GM21528 (cell line): ENCODE measurements around the gene ZNF281.
"Not testable (repeated sequence)": the region's sequence is repeated elsewhere in the genome, so short reads cannot be mapped to it uniquely, and the experiment has no call there.

Experiments
- ATAC-seq: cut with Tn5 transposase; IDR thresholded peaks from one replicate; pipeline ENCODE4 v1.9.1; 2021; ENCODE audit warnings: mild to moderate bottlenecking, moderate library complexity; ENCODE audit not compliant: unreplicated experiment, low FRiP score

ZNF281 gene

GRCh38 chr1:200409761-200410565 is at the start of gene ZNF281:
Gene ZNF281 (minus strand): TSS chr1:200410036. CDS start chr1:200409705, 331 bp downstream.
- peak; percentile 95 for ATAC-seq

GRCh38 chr1:200458780-200459179 is 48.9 kb upstream of the ZNF281 start:
- ATAC-seq = no peak

- ATAC-seq = no peak
Observed at GRCh38 chr1:200457810-200458209, 48.0 kb upstream of the ZNF281 start.

GRCh38 chr1:200454425-200454824 is 44.6 kb upstream of the ZNF281 start:
- ATAC-seq = no peak

GRCh38 chr1:200453553-200453905 is 43.7 kb upstream of the ZNF281 start:
- no peak for ATAC-seq

GRCh38 chr1:200452850-200453552 is 43.2 kb upstream of the ZNF281 start:
- ATAC-seq = no peak

GRCh38 chr1:200448034-200448762 is 38.4 kb upstream of the ZNF281 start:
- peak; percentile 77 for ATAC-seq

- no peak for ATAC-seq
Observed at GRCh38 chr1:200445213-200445612, 35.4 kb upstream of the ZNF281 start.

GRCh38 chr1:200444478-200444877 is 34.6 kb upstream of the ZNF281 start:
- no peak for ATAC-seq

- no peak for ATAC-seq
Observed at GRCh38 chr1:200443860-200444259, 34.0 kb upstream of the ZNF281 start.

GRCh38 chr1:200442537-200443156 is 32.8 kb upstream of the ZNF281 start:
- no peak for ATAC-seq

- ATAC-seq = no peak
Observed at GRCh38 chr1:200442023-200442422, 32.2 kb upstream of the ZNF281 start.

- ATAC-seq = no peak
Observed at GRCh38 chr1:200438911-200439310, 29.1 kb upstream of the ZNF281 start.

- not testable (repeated sequence) for ATAC-seq
Observed at GRCh38 chr1:200438413-200438812, 28.6 kb upstream of the ZNF281 start.

- peak; percentile 81 for ATAC-seq
Observed at GRCh38 chr1:200437556-200438203, 27.8 kb upstream of the ZNF281 start.

GRCh38 chr1:200437088-200437487 is 27.3 kb upstream of the ZNF281 start:
- no peak for ATAC-seq

GRCh38 chr1:200436436-200436835 is 26.6 kb upstream of the ZNF281 start:
- no peak for ATAC-seq

GRCh38 chr1:200435200-200435780 is 25.5 kb upstream of the ZNF281 start:
- ATAC-seq = no peak

- ATAC-seq = no peak
Observed at GRCh38 chr1:200433586-200433985, 23.8 kb upstream of the ZNF281 start.

GRCh38 chr1:200432586-200432985 is 22.8 kb upstream of the ZNF281 start:
- ATAC-seq = no peak
